HEK293 (cell line): Measurements from ENCODE around the gene EML4.

Experiments used
- CTCF ChIA-PET: fragments of 350-600 bp; formaldehyde crosslinking; extraction: SDS; loops from one replicate; lab custom pipeline; 2021; ENCODE audit warnings: antibody characterized with exemption; lab: Yijun Ruan, JAX
- POLR2A ChIA-PET: fragments of 300-600 bp; formaldehyde crosslinking; extraction: SDS; loops from one replicate; lab custom pipeline; 2020; ENCODE audit warnings: antibody characterized with exemption, inconsistent platforms; lab: Yijun Ruan, JAX
- H3K27ac ChIP-seq: fragments of 200-500 bp; sonication (Bioruptor generic); 2 replicates; pipeline ENCODE4 v1.5.1; 2014; ENCODE audit warnings: low read depth, low read length, control low read depth, inconsistent platforms; ENCODE audit errors: extremely low read depth
- H3K36me3 ChIP-seq, 2 experiments: fragments of 200-500 bp in 1 of 2; sonication (Bioruptor generic) in 1 of 2; 1 replicate in 1 of 2; 2 replicates in 1 of 2; pipeline ENCODE4 v1.5.1; 2014 to 2017; ENCODE audit warnings: inconsistent platforms in 2 of 2, low read length in 2 of 2; ENCODE audit not compliant: control insufficient read depth in 2 of 2, insufficient read depth in 1 of 2
- H3K4me1 ChIP-seq: fragments of 200-500 bp; sonication (Bioruptor generic); 2 replicates; pipeline ENCODE4 v1.5.1; 2014; ENCODE audit warnings: mild to moderate bottlenecking, low read length, inconsistent platforms; ENCODE audit not compliant: control insufficient read depth, insufficient read depth
- H3K4me3 ChIP-seq: 2 replicates; pipeline ENCODE4 v1.5.1; 2011; ENCODE audit warnings: low read depth, mild to moderate bottlenecking, control low read depth, low read length, moderate library complexity
- H3K9me3 ChIP-seq: fragments of 200-500 bp; sonication (Bioruptor generic); 2 replicates; pipeline ENCODE4 v1.5.1; 2014; ENCODE audit warnings: low read depth, low read length, inconsistent platforms; ENCODE audit not compliant: control insufficient read depth, insufficient read depth
- GFI1B ChIP-seq: fragments of 450-650 bp; formaldehyde crosslinking; IDR thresholded peaks from 2 replicates; pipeline ENCODE4 v1.5.1; 2016; ENCODE audit warnings: missing biosample characterization, missing genetic modification characterization
- HOXA7 ChIP-seq: sonication (generic); formaldehyde crosslinking; IDR thresholded peaks from 2 replicates; pipeline ENCODE4 v1.8.1; 2022; ENCODE audit warnings: missing genetic modification reagents, borderline replicate concordance
- HOXC10 ChIP-seq: sonication (generic); formaldehyde crosslinking; IDR thresholded peaks from 2 replicates; pipeline ENCODE4 v1.8.1; 2023; ENCODE audit warnings: mild to moderate bottlenecking, missing genetic modification reagents
- KLF10 ChIP-seq: fragments of 450-650 bp; IDR thresholded peaks from 2 replicates; pipeline ENCODE4 v1.5.1; 2018; ENCODE audit warnings: missing biosample characterization, mild to moderate bottlenecking, missing genetic modification characterization
- KLF17 ChIP-seq: fragments of 450-650 bp; formaldehyde crosslinking; IDR thresholded peaks from 2 replicates; pipeline ENCODE4 v1.5.1; 2016; ENCODE audit warnings: missing biosample characterization, missing genetic modification characterization
- OSR2 ChIP-seq: fragments of 450-650 bp; formaldehyde crosslinking; IDR thresholded peaks from 2 replicates; pipeline ENCODE4 v1.5.1; 2016; ENCODE audit warnings: missing biosample characterization, missing genetic modification characterization
- PRDM1 ChIP-seq: fragments of 450-650 bp; formaldehyde crosslinking; IDR thresholded peaks from 2 replicates; pipeline ENCODE4; 2016; ENCODE audit warnings: missing biosample characterization, missing genetic modification characterization
- ZBTB20 ChIP-seq: fragments of 450-650 bp; formaldehyde crosslinking; IDR thresholded peaks from 2 replicates; pipeline ENCODE4 v1.5.1; 2016; ENCODE audit warnings: missing biosample characterization, missing genetic modification characterization
- ZBTB48 ChIP-seq: fragments of 450-650 bp; formaldehyde crosslinking; IDR thresholded peaks from 2 replicates; pipeline ENCODE4 v1.5.1; 2016; ENCODE audit warnings: missing biosample characterization, missing genetic modification characterization
- ZBTB49 ChIP-seq: fragments of 450-650 bp; formaldehyde crosslinking; IDR thresholded peaks from 2 replicates; pipeline ENCODE4 v1.5.1; 2016; ENCODE audit warnings: missing biosample characterization, missing genetic modification characterization, low read depth
- ZFP3 ChIP-seq: fragments of 450-650 bp; formaldehyde crosslinking; IDR thresholded peaks from 2 replicates; pipeline ENCODE4 v1.5.1; 2016; ENCODE audit warnings: low read depth, missing biosample characterization, missing genetic modification characterization
- ZFP41 ChIP-seq: fragments of 450-650 bp; formaldehyde crosslinking; IDR thresholded peaks from 2 replicates; pipeline ENCODE4 v1.5.1; 2016; ENCODE audit warnings: missing biosample characterization, missing genetic modification characterization, borderline replicate concordance
- ZFP69B ChIP-seq: fragments of 450-650 bp; formaldehyde crosslinking; IDR thresholded peaks from 2 replicates; pipeline ENCODE4 v1.5.1; 2016; ENCODE audit warnings: missing biosample characterization, missing genetic modification characterization
- ZIC2 ChIP-seq: fragments of 450-650 bp; formaldehyde crosslinking; IDR thresholded peaks from 2 replicates; pipeline ENCODE4 v1.5.1; 2016; ENCODE audit warnings: missing biosample characterization, missing genetic modification characterization
- ZNF19 ChIP-seq: fragments of 450-650 bp; formaldehyde crosslinking; IDR thresholded peaks from 2 replicates; pipeline ENCODE4; 2016; ENCODE audit warnings: missing biosample characterization, missing genetic modification characterization, low read depth
- ZNF248 ChIP-seq: fragments of 450-650 bp; formaldehyde crosslinking; IDR thresholded peaks from 2 replicates; pipeline ENCODE4 v1.5.1; 2017; ENCODE audit warnings: missing biosample characterization, missing genetic modification characterization
- ZNF302 ChIP-seq: fragments of 450-650 bp; formaldehyde crosslinking; IDR thresholded peaks from 2 replicates; pipeline ENCODE4 v1.5.1; 2016; ENCODE audit warnings: missing biosample characterization, missing genetic modification characterization, low read depth
- ZNF398 ChIP-seq: fragments of 450-650 bp; formaldehyde crosslinking; IDR thresholded peaks from 2 replicates; pipeline ENCODE4 v1.5.1; 2017; ENCODE audit warnings: missing biosample characterization, missing genetic modification characterization
- ZNF48 ChIP-seq: fragments of 450-650 bp; formaldehyde crosslinking; IDR thresholded peaks from 2 replicates; pipeline ENCODE4 v1.5.1; 2016; ENCODE audit warnings: missing biosample characterization, missing genetic modification characterization
- ZNF488 ChIP-seq: fragments of 450-650 bp; formaldehyde crosslinking; IDR thresholded peaks from 2 replicates; pipeline ENCODE4 v1.5.1; 2016; ENCODE audit warnings: missing biosample characterization, missing genetic modification characterization
- ZNF501 ChIP-seq: fragments of 450-650 bp; formaldehyde crosslinking; IDR thresholded peaks from 2 replicates; pipeline ENCODE4 v1.5.1; 2016; ENCODE audit warnings: missing biosample characterization, missing genetic modification characterization
- ZNF530 ChIP-seq: fragments of 450-650 bp; formaldehyde crosslinking; IDR thresholded peaks from 2 replicates; pipeline ENCODE4 v1.5.1; 2016; ENCODE audit warnings: low read depth, missing biosample characterization, missing genetic modification characterization
- ZNF776 ChIP-seq: fragments of 450-650 bp; formaldehyde crosslinking; IDR thresholded peaks from 2 replicates; pipeline ENCODE4 v1.5.0; 2017; ENCODE audit warnings: missing biosample characterization, missing genetic modification characterization, borderline replicate concordance
- ZNF785 ChIP-seq: fragments of 450-650 bp; formaldehyde crosslinking; IDR thresholded peaks from 2 replicates; pipeline ENCODE4 v1.5.1; 2016; ENCODE audit warnings: missing biosample characterization, missing genetic modification characterization
- TF ChIP-seq, protein P1 (sequence below): fragments of 450-650 bp; formaldehyde crosslinking; IDR thresholded peaks from 2 replicates; pipeline ENCODE4 v1.5.1; 2016; ENCODE audit warnings: missing biosample characterization, missing genetic modification characterization
- TF ChIP-seq, protein P2 (sequence below): fragments of 450-650 bp; formaldehyde crosslinking; IDR thresholded peaks from 2 replicates; pipeline ENCODE4 v1.5.1; 2016; ENCODE audit warnings: missing biosample characterization, missing genetic modification characterization
- TF ChIP-seq, protein P3 (sequence below): fragments of 450-650 bp; formaldehyde crosslinking; IDR thresholded peaks from 2 replicates; pipeline ENCODE4 v1.5.1; 2016; ENCODE audit warnings: missing biosample characterization, missing genetic modification characterization

The EML4 gene

GRCh38 chr2:42136782-42137124 is 32.4 kb upstream of the EML4 start:
- no peaks in the 10 kb centered on the region for H3K36me3 ChIP-seq
- peaks cover 41% of the 10 kb centered on the region for H3K4me1 ChIP-seq
- H3K4me3 ChIP-seq = no peak overlapping the region
- H3K9me3 ChIP-seq = no peaks in the 10 kb centered on the region
- CTCF ChIA-PET = interaction anchor here (0.6 to 1.7 kb wide), 7 partner anchors 18 to 193 kb away, joined by 3 to 6 read pairs (median 3); no protein-coding TSS in a partner anchor
- POLR2A ChIA-PET = interaction anchor here (0.7 kb wide), 2 partner anchors 202 to 224 kb away, joined by 5 to 10 read pairs; partner anchors contain the start of gene COX7A2L
- H3K27ac ChIP-seq = peak overlapping the region; percentile 31; the same call in 1 of the 2 replicates
- TF ChIP-seq, protein P1, sequence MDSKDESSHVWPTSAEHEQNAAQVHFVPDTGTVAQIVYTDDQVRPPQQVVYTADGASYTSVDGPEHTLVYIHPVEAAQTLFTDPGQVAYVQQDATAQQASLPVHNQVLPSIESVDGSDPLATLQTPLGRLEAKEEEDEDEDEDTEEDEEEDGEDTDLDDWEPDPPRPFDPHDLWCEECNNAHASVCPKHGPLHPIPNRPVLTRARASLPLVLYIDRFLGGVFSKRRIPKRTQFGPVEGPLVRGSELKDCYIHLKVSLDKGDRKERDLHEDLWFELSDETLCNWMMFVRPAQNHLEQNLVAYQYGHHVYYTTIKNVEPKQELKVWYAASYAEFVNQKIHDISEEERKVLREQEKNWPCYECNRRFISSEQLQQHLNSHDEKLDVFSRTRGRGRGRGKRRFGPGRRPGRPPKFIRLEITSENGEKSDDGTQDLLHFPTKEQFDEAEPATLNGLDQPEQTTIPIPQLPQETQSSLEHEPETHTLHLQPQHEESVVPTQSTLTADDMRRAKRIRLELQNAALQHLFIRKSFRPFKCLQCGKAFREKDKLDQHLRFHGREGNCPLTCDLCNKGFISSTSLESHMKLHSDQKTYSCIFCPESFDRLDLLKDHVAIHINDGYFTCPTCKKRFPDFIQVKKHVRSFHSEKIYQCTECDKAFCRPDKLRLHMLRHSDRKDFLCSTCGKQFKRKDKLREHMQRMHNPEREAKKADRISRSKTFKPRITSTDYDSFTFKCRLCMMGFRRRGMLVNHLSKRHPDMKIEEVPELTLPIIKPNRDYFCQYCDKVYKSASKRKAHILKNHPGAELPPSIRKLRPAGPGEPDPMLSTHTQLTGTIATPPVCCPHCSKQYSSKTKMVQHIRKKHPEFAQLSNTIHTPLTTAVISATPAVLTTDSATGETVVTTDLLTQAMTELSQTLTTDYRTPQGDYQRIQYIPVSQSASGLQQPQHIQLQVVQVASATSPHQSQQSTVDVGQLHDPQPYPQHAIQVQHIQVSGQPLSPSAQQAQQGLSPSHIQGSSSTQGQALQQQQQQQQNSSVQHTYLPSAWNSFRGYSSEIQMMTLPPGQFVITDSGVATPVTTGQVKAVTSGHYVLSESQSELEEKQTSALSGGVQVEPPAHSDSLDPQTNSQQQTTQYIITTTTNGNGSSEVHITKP = peak; percentile 64
- TF ChIP-seq ZFP3 (tag by site-specific recombination) (no peak), ZFP69B (tag by site-specific recombination) (no peak), ZNF48 (tag by site-specific recombination) (no peak), ZIC2 (tag by site-specific recombination) (peak; percentile 50; the same call in 1 of the 2 replicates), ZNF785 (no peak), ZNF19 (tag by site-specific recombination) (no peak), ZNF398 (tag by site-specific recombination) (peak; percentile 34; the same call in 1 of the 2 replicates), ZNF776 (tag by site-specific recombination) (no peak), HOXA7 (no peak), ZNF530 (tag by site-specific recombination) (no peak), HOXC10 (CRISPR knock-in tag) (no peak), ZBTB49 (tag by site-specific recombination) (no peak), ZNF488 (tag by site-specific recombination) (no peak), KLF17 (tag by site-specific recombination) (no peak), ZNF501 (tag by site-specific recombination) (no peak), KLF10 (tag by site-specific recombination) (no peak), PRDM1 (no peak), ZFP41 (tag by site-specific recombination) (no peak), ZNF302 (tag by site-specific recombination) (no peak), ZNF248 (no peak), GFI1B (tag by site-specific recombination) (no peak), ZBTB20 (tag by site-specific recombination) (no peak), OSR2 (peak; percentile 52), ZBTB48 (tag by site-specific recombination) (no peak)
- TF ChIP-seq, protein P2, sequence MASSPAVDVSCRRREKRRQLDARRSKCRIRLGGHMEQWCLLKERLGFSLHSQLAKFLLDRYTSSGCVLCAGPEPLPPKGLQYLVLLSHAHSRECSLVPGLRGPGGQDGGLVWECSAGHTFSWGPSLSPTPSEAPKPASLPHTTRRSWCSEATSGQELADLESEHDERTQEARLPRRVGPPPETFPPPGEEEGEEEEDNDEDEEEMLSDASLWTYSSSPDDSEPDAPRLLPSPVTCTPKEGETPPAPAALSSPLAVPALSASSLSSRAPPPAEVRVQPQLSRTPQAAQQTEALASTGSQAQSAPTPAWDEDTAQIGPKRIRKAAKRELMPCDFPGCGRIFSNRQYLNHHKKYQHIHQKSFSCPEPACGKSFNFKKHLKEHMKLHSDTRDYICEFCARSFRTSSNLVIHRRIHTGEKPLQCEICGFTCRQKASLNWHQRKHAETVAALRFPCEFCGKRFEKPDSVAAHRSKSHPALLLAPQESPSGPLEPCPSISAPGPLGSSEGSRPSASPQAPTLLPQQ (tag by site-specific recombination) = no peak
- TF ChIP-seq, protein P3, sequence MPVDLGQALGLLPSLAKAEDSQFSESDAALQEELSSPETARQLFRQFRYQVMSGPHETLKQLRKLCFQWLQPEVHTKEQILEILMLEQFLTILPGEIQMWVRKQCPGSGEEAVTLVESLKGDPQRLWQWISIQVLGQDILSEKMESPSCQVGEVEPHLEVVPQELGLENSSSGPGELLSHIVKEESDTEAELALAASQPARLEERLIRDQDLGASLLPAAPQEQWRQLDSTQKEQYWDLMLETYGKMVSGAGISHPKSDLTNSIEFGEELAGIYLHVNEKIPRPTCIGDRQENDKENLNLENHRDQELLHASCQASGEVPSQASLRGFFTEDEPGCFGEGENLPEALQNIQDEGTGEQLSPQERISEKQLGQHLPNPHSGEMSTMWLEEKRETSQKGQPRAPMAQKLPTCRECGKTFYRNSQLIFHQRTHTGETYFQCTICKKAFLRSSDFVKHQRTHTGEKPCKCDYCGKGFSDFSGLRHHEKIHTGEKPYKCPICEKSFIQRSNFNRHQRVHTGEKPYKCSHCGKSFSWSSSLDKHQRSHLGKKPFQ (tag by site-specific recombination) = no peak
